ENCODE results near the gene MIER3. TPM values are rescaled to one million over a fixed set of nuclear protein-coding genes. Genes with fewer than 3 reads are reported as not detected.

MIER3 gene
- total RNA-seq, 6 experiments from 2014 or later: 7.3 to 14.7 (median 11.2) TPM

DNA sequence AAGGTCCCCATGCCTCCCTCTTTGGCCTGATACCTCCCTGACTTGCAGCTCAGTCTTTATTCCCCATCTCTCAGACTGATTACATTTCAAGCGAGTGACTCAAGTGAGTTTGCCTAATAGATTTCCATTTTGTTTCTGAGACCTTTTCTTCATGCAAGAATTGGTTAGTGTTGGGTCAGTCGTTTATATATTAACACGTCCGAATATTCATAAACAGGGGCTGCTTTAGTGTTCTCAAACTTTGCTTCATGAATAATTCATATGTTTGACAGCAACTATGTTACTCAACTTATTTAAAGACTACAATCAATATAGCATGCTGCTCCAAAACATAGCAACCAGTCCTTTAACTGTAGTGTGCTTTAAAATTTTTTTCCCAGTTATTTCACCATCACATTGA, 36.6 kb upstream of the MIER3 start:
- DNase-seq (no peak), ATAC-seq (no peak)
- Histone ChIP-seq H3K36me3 (no peaks in the 10 kb centered on the region), H3K4me3 (no peak overlapping the region), H3K27me3 (no peaks in the 10 kb centered on the region), H3K27ac (no peak overlapping the region), H3K4me1 (no peaks in the 10 kb centered on the region), H3K9me3 (no peaks in the 10 kb centered on the region)
- intact Hi-C loops (cut with DNase I): no loop called here
- WGBS (ENCODE audit: insufficient coverage, low coverage, low lambda C conversion rate, missing lambda C conversion rate): 59% methylated on average over 3 of the region's 4 CpGs
- TF ChIP-seq, protein P1, sequence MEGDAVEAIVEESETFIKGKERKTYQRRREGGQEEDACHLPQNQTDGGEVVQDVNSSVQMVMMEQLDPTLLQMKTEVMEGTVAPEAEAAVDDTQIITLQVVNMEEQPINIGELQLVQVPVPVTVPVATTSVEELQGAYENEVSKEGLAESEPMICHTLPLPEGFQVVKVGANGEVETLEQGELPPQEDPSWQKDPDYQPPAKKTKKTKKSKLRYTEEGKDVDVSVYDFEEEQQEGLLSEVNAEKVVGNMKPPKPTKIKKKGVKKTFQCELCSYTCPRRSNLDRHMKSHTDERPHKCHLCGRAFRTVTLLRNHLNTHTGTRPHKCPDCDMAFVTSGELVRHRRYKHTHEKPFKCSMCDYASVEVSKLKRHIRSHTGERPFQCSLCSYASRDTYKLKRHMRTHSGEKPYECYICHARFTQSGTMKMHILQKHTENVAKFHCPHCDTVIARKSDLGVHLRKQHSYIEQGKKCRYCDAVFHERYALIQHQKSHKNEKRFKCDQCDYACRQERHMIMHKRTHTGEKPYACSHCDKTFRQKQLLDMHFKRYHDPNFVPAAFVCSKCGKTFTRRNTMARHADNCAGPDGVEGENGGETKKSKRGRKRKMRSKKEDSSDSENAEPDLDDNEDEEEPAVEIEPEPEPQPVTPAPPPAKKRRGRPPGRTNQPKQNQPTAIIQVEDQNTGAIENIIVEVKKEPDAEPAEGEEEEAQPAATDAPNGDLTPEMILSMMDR (IDR thresholded peaks at IDR 0.05): no peak
- no peak for TF ChIP-seq POLR2A (IDR thresholded peaks at IDR 0.05)

DNA sequence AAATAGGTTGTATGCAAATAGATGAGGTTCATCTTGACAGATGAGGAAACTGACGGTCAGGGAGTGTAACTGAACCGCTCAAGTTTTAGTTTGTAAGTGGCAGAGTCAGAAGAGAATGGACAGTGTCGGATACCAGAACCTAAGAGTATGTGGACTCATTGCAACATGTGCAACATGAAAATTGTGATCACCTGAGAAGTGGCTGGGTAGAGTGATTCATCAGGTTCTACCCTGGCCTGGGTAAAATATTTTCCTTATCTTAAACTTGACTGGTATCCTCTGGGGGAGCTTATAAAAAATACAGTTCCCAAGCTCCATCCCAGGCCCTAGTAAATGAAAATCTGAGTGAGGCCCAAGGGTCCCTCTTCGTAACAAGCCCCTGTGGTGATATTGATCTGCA, 35.2 kb upstream of the MIER3 start:
- no peak overlapping the region for H3K4me3 ChIP-seq
- H3K36me3 ChIP-seq: no peaks in the 10 kb centered on the region
- 91% methylated on average over 4 of the region's 4 CpGs for WGBS (ENCODE audit: insufficient coverage, low coverage, low lambda C conversion rate, missing lambda C conversion rate)
- H3K27me3 ChIP-seq: no peaks in the 10 kb centered on the region
- intact Hi-C loops (cut with DNase I): no loop called here
- DNase-seq (no peak), ATAC-seq (no peak)
- no peak overlapping the region for H3K27ac ChIP-seq
- no peaks in the 10 kb centered on the region for H3K4me1 ChIP-seq
- TF ChIP-seq POLR2A (IDR thresholded peaks at IDR 0.05): no peak
- TF ChIP-seq, protein P1 (IDR thresholded peaks at IDR 0.05): no peak
- no peaks in the 10 kb centered on the region for H3K9me3 ChIP-seq

DNA sequence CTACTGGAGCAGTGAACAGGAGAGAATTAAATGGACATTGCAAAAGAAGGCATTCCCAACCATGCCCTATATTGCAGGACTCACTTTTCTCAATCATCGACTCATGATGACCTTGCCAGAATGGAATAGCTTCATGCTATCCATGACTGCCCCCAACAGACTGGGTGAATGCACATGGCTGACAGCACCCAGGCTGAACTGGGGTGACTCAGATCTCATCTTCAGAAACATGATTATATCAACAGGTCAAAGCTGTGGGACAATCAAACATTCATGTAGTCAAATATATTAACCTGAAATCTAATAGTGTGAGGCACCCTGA, 34.7 kb upstream of the MIER3 start:
- WGBS (ENCODE audit: insufficient coverage, low coverage, low lambda C conversion rate, missing lambda C conversion rate): no CpG with 5 or more reads among the region's 1 CpG
- DNase-seq (no peak), ATAC-seq (no peak)
- Histone ChIP-seq H3K36me3 (no peaks in the 10 kb centered on the region), H3K4me3 (no peak overlapping the region), H3K27me3 (no peaks in the 10 kb centered on the region), H3K9me3 (no peaks in the 10 kb centered on the region), H3K4me1 (no peaks in the 10 kb centered on the region), H3K27ac (no peak overlapping the region)
- intact Hi-C loops (cut with DNase I): no loop called here
- no peak for TF ChIP-seq POLR2A (IDR thresholded peaks at IDR 0.05)
- TF ChIP-seq, protein P1 (IDR thresholded peaks at IDR 0.05): no peak

DNA sequence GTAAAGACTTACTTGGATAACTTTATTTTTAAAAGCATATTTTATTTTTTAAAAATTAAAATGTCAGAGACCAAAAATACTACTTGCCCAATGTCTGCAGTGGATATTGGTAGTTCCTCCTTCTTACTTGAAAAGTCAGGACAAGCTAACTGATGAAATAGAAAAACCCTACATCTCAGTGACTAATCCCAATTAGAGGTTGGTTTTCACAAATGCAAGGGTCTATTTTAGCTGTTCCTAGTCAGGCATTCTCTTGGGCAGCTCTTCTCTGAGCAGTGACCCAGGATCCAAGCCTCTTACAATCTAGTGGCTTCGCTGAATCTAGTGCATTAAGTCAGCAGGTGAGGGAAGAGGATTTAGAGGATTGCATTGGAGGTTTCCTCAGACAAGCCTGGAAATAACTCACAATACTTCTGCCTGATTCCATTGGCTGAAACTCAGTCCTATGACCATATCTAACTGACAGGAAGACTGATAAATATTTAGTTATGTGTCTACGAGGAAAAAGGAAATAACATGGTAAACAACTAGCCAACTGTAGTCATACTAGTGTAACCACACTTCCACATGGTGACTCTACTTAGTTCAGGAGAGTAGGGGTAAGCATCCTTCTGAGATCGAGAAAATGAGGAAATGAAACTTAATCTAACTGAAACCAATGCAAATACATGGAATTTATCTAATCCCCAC, 34.2 kb upstream of the MIER3 start:
- TF ChIP-seq, protein P1 (IDR thresholded peaks at IDR 0.05): no peak
- TF ChIP-seq POLR2A (IDR thresholded peaks at IDR 0.05): no peak
- no peaks in the 10 kb centered on the region for H3K9me3 ChIP-seq
- no peaks in the 10 kb centered on the region for H3K36me3 ChIP-seq
- intact Hi-C loops (cut with DNase I): no loop called here
- no peak overlapping the region for H3K27ac ChIP-seq
- H3K4me3 ChIP-seq: no peak overlapping the region
- WGBS (ENCODE audit: insufficient coverage, low coverage, low lambda C conversion rate, missing lambda C conversion rate): 45% methylated on average over 3 of the region's 3 CpGs
- no peaks in the 10 kb centered on the region for H3K27me3 ChIP-seq
- ATAC-seq: no peak
- no peaks in the 10 kb centered on the region for H3K4me1 ChIP-seq
- no peak for DNase-seq

DNA sequence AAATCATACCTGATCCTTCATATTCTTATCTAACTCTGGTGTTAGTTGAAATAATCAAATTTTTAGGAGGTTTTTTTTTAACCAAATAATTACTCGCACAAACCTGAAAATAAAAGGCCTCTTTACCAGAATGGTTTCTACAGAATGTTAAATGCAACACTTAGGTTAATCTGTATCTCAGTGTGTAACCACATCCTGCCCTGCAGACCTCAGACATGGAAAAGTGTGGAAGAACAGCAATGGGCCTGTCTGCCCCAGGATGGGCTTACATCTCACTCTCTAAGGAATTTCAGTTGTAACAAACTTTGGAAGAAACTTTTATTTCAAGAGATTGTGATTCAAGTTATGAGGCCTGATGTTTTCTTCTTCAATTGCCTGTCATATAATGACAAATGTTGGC, 32.5 kb upstream of the MIER3 start:
- ATAC-seq (no peak), DNase-seq (no peak)
- Histone ChIP-seq H3K9me3 (no peaks in the 10 kb centered on the region), H3K27me3 (no peaks in the 10 kb centered on the region), H3K4me1 (no peaks in the 10 kb centered on the region), H3K4me3 (no peak overlapping the region), H3K27ac (no peak overlapping the region), H3K36me3 (no peaks in the 10 kb centered on the region)
- TF ChIP-seq, protein P1 (IDR thresholded peaks at IDR 0.05): no peak
- TF ChIP-seq POLR2A (IDR thresholded peaks at IDR 0.05): no peak
- intact Hi-C loops (cut with DNase I): no loop called here
- WGBS (ENCODE audit: insufficient coverage, low coverage, low lambda C conversion rate, missing lambda C conversion rate): 44% methylated on average over 1 of the region's 1 CpG
